Germinal center (tissue), 1 donor: ENCODE results near the gene NVL.

Experiments
- DNase-seq: peaks from one replicate; pipeline ENCODE4 v3.0.0; 2012; ENCODE audit warnings: mixed read lengths, low spot score

NVL gene

DNA sequence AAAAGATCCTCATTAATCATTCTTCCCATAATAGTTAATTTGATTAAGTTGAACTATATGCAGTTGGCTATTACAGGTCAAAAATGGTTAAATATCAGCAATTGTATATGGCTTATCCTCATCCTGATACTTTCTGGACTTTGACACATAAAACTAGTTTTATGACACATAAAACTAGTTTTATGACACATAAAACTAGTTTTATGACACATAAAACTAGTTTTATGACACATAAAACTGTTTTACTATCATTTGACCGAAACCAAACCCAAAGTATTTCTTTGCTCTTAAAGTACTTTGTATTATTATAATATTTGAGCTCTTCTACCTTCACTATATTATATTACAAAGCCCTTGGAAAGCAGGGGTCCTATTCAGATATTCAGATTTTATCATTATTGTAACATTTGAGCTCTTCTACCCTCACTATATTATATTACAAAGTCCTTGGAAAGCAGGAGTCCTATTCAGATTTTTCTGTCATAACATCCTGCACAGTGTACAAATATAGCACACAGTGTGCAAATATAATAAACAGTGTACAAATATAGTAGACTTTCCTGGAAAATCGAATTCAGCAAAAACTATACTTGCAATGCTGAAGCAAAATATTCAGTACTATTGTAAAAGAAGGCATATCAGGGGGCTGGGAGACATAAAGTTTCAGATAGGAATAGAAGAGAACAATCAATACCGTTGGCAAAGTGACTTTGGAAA lies 53.0 kb downstream of the NVL start:
- no peak for DNase-seq

- DNase-seq: no peak
Observed at GRCh38 chr1:224274970-224275626, 54.9 kb downstream of the NVL start.

DNA sequence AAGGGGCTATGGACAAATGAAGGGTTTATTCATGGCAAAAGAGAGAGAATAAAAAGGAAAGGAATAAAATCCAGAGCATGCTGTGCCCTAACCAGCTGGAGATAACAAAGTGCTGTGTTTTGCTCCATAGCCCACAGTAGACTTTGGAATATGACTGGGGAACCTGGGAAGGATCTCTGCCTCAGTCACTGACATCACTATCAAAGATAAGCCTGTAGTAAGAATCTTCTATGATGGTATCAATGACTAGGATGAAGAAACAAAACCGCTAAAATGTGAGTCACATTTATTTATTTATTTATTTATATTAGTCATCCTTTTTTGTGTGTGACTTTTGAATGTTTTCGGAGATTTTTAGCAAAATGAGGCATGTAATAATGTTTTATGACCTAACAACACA lies 56.3 kb downstream of the NVL start:
- DNase-seq: no peak

DNA sequence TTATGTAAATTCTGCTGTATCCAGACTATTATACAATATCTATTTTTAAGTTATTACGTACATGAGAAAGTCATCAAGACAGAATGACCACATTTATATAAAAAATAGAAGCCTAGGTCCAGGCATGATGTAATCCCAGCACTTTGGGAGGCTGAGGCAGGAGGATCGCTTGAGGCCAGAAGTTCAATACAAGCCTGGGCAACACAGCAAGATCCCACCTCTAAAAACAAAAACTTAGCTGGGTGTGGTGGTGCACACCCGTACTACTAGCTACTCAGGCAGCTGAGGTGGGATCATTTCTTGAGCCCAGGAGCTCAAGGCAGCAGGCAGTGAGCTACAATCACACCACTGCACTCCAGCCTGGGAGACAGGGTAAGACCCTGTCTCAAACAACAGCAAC lies 58.9 kb downstream of the NVL start:
- no peak for DNase-seq

GRCh38 chr1:224267925-224268324 lies 62.0 kb downstream of the NVL start:
- DNase-seq: no peak

DNA sequence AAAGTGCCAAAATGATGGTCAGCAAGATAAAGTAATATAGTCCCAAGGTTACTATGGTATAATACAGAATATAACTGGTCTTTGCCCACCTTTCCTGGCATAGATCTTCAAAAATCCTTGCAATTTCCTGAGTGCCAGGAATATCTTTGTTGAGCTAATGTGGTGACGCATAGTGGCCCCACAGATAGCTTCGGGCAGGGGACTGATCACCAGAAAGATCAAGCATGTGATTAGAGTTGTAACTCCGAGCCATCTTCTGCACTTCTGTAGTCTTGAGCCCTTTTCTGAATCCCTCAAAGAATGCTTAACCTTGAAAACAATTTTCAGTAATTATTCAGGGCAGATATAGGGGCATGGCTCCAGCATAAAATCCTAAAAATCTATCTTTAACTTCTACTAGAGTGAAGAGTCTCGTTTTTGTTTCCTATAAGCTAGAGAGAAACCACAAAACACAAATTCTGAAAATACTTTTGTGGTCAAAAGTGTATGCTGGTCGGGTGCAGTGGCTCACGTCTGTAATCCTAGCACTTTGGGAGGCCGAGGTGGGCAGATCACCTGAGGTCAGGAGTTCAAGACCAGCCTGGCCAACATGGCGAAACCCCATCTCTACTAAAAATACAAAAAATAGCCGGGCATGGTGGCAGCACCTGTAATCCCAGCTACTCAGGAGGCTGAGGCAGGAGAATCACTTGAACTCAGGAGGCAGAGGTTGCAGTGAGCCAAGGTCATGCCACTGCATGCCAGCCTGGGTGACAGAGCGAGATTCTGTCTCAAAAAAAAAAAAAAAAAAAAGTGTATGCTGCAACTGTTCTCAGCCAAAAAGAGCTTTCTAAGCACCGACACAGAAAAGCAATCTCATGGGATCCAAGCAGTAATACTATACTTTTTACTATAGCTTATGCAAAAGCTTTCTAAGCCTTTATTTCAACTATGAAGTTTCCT lies 62.8 kb downstream of the NVL start:
- DNase-seq: no peak

DNA sequence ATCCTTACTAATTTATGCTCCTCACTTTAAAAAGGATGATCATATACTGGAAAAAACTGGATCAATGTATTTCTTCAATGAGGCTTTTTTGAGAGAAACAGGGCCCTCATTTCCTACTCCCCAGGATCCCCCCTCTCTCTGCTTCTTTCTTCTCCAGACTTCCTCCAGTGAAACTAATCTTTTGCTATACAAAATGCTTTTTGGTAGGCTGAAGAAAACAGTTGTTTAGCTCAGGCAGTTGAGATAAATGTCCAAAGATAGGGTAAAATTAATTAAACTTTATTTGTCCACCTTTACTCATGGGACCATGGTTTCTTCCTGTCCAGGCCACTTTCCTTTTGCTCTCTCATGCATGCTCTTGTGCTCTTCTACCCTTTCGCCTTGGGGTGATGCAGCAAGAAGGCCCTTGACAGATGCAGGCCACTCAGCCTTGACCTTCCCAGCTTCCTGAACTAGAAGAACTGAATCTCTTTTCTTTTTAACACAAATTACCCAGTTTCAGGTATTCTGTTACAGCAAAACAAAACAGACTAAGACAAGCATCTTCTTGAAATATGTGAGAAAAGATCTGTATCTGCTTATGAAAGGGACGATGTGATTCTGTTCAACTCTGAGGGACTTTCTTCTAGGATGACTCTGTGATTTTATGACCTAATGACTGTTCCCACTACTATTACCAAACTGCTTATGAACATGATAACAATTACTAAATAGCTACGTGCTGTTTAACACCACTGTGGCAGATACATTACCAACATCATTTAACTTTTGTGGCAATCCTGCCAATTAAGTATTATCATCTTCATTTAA lies 63.7 kb downstream of the NVL start:
- no peak for DNase-seq

GRCh38 chr1:224264321-224264720 lies 65.7 kb downstream of the NVL start:
- DNase-seq: no peak

- no peak for DNase-seq
Observed at GRCh38 chr1:224262373-224263054, 67.5 kb downstream of the NVL start.

GRCh38 chr1:224259986-224260385 lies 70.0 kb downstream of the NVL start:
- no peak for DNase-seq

- no peak for DNase-seq
Observed at GRCh38 chr1:224258351-224258750, 71.6 kb downstream of the NVL start.

GRCh38 chr1:224256640-224257039 lies 73.3 kb downstream of the NVL start:
- DNase-seq: no peak

- DNase-seq: no peak
Observed at GRCh38 chr1:224253721-224254120, 76.3 kb downstream of the NVL start.

DNA sequence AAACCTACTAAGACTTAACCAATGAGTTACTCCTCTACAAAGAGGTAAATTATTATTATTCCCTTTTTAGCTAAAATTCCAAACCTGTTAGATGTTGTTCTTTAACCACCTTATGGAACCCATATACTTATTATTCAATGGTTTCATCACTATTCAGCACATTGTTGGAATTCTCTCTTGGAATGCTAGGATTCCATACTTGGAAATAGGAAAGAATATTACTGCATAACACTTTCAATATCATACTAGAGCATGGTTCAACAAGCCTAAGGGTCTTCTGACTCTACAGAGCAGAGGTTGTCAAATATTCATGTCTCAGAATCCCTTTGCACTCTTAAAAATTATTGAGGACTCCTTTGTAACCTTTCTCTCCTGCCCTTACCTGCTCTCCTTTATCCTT lies 77.5 kb downstream of the NVL start:
- no peak for DNase-seq

DNA sequence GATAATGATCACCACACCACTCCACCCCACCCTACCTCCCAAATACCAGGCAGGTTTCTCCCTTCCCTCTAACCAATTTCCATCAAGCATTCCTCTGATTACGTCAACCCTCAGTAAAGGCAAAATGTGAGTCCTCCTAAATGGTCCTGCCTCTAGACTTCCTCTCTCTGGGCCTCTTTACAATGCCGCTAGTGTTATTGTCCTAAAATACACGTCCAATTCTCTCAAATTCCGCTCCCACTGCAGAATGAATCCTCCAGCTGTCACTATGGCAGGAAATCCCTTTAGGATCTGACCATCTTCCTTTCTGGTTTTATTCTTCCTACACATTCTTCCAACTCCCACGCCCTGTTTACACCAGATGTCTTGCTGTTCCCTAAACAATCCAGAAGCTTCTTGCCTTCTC lies 78.2 kb downstream of the NVL start:
- DNase-seq: no peak

GRCh38 chr1:224245188-224245587 lies 84.8 kb downstream of the NVL start:
- DNase-seq: peak; percentile 56

GRCh38 chr1:224238756-224239155 lies 91.2 kb downstream of the NVL start:
- no peak for DNase-seq

DNA sequence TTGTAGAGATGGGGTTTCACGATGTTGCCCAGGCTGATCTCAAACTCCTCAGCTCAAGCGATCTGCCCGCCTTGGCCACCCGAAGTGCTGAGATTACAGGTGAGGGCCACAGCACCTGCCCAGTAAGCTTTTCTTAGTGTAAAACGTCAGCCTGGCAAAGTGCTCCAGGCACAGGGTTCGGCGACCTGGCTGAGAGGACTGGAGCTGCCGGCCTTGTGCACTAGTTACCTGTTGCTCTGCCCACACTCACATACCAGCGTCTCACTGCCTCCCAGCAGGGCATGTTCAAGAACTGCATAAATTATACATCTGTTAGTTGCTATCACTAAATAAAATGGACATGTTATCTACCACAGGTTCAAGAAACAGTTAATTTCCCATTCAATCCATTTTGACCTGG lies 91.8 kb downstream of the NVL start:
- no peak for DNase-seq

- no peak for DNase-seq
Observed at GRCh38 chr1:224237119-224237881, 92.7 kb downstream of the NVL start.

DNA sequence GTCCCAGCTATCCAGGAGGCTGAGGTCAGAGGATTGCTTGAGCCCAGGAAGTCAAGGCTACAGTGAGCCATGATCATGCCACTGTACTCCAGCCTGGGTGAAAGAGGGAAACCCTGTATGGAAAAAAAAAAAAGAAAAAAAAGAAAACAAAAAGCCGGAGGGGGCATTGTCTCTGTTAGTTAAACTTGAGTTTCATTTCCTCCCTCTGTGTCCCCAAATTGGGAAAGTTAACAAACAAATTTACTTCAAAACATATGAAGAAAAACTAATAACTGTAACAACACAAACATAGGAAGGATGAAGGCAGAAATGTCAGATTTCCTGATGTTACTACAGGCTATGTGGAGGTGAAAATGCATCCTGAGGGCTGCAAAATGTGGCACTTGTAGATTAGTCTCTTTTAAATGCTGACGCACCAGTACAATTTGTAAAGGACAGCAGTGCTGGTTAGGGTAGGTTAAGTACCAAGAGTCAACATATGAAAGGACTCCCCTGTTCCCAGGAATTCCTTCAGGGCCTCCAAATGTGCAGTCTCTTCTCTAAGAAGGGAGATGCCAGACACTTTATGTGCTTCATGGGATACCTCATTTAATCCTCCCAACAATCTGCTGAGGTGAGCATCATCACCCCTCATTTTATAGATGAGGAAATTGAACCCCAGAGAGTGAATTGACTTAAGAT lies 94.0 kb downstream of the NVL start:
- no peak for DNase-seq
